HG03520 (cell line): ENCODE measurements around the gene RBMS3.

Experiments used
- ATAC-seq: cut with Tn5 transposase; IDR thresholded peaks from one replicate; pipeline ENCODE4 v1.9.1; 2021; ENCODE audit warnings: mild to moderate bottlenecking, moderate library complexity; ENCODE audit not compliant: unreplicated experiment

The RBMS3 gene

DNA sequence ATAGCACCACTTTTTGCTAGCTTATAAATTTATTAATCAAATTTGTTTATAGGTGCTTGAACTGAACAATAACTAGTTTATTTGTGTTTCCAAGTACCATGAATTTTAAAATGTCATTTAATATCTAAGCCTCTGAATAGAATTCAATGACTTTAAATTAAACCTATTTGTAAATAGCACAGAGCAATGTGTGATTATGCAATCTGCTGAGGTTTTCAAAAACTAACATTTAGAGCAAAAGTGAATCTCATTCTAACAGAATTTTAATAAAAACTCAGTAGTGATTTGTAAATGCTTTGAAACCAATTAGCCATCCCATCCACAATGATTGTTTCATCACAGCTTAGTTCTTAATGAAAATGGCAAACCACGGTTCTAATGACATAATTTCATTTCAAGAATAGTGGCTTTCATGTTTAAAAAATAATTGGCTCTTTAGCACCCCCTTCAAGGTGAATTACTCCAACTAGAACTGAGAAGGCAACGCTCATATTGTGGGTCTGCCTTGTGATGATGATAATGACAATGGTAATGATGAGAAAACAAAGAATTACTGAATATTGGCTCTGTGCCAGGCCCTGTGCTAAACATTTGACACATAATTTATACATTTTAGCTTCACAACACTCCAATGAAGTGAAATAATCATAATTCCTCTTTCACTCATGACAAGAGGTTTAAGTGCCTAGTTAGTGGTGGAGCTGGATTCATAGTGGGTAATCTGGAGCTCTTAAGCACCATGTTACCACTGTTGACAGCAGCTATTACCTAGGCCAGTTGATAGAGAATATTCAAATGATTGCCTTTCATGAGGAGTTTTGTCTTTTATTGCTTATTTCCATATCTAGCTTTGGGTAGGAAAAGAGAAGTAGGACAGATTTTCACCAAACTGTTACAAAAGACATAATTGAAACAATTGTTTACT is 145.7 kb downstream of the RBMS3 start:
- ATAC-seq, result no peak

DNA sequence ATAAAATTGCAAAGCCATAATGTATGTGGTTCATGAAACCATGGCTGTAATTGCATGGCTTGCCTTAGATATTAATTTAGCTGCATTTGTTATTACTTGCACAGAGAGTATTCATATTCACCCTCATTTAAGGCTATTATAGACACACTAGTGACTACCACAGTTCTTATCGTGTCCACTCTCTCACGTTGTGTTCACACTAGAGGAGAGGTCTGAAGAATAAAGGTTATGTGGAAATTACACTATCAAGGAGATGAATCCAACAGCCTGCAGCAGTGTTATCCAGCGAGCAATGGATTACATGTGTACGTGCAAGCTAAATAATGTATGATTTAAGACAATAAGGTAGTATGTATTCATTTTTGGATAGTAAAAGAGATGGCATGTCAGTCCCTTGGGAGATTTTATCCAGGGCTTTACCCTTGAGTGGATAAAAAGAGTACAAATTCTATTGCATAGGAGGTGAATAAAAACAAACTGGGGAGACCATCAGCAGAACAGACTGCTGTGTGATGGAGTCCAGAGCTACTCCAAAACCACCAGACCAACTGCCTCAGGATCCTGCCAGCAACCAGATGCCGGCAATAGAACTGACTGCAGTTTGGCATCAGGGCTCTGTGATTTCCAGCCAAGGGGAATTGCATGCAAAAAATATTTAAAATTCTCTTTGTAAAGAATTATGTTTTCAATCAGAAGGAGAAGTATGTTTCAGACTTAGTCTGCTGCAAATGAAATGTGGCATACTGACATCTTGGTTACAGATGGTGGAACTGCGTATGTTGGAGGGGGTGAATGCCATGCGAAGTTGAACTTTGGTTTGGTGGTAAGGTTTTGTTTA is 146.6 kb downstream of the RBMS3 start:
- no peak for ATAC-seq

DNA sequence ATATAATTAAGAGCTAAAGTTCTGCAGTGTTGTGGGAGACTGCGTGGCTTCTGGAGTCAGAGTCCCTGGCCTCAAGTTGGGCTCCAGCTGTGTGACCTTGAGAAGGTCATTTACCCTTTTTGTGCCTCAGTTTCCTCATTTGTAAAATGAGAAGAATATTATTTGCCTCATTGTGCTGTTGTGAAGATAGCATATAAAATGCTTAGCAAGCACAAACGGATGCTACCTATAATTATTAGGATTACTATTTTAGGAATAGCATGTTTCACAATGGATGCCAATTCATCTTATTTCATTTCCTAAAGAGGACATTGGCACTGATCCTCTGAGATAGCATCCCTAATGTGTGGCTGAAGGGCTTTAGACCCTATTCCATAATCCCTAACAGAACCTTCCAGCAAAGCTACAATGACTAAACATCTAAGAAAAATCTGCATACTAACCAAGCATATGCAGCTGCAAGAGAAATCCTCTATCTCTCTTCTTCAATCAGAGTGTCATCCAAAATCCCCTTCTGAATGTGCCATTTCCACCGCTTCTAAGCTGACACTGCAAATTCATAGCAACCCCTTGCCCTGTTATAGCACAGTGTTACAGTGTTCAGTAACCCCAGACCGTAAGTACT is 148.3 kb downstream of the RBMS3 start:
- ATAC-seq, result no peak

DNA sequence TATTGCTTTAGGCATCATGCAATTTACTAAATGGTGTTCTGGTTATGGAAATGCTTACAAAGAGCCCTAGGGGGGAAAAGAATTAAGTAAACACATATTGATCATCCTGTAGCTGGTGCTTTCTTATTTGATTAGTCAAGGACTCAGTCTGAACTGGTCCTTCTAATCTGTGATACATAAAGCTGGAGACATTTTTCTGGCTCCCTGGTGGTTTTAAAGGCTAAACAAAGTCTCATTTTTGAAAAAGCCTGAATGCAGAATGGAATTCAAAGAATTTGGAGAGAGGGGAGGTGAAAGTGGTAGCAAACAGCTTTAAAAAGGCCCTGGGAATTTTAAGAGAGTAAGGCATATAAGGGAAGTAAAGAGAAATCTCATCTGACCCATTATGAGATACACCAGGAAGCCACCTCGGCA is 149.7 kb downstream of the RBMS3 start:
- no peak for ATAC-seq

DNA sequence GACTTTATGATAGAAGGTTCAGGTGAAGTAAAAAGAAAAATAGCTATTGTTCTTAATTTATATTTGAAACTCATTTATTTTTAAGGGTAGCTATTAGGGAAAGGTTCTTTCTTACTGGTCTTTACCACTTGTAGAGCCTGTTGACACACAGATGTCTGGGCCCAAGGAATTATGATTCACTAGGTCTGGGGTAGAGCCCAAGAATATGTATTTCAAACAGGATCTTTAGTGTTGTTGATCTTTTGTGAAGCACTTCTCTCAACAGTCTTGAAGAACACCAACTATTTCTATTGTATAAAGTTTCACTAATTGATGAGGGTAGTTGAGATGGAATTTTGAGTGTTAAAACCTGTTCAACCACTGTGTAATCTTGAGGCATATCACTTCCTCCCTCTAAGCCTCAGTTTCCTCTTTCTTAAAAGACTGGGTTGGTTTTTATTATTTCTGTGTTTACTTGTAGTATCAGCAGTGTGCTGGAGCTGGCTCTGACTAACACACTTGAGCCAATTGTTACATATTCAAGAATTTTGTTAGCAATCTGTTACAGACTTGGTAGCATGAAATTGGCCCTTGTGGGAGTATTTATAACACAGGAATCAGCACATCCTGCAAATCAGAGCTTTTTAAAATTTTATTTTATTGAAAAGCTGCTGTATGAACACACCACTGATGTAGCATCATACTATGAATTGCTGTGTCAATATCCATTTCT is 155.9 kb downstream of the RBMS3 start:
- ATAC-seq, result no peak

DNA sequence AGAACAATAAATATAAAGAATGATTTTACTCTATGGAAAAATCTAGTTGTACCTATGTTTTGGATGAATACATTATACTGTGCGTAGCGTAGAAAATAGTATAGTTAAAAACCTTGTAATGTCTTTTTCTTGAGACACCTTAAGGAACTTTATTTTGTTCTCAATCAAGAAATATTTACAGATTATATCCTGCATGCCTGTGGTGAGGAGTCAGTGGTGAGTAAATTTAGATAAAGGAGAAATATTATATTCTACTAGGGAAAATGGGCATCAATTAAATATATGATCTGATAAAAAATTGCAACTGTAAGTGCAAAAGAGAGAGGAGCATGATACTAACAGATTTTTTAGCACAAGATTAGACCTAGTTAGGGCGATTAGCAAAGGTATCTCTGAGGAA is 157.7 kb downstream of the RBMS3 start:
- ATAC-seq, result no peak

DNA sequence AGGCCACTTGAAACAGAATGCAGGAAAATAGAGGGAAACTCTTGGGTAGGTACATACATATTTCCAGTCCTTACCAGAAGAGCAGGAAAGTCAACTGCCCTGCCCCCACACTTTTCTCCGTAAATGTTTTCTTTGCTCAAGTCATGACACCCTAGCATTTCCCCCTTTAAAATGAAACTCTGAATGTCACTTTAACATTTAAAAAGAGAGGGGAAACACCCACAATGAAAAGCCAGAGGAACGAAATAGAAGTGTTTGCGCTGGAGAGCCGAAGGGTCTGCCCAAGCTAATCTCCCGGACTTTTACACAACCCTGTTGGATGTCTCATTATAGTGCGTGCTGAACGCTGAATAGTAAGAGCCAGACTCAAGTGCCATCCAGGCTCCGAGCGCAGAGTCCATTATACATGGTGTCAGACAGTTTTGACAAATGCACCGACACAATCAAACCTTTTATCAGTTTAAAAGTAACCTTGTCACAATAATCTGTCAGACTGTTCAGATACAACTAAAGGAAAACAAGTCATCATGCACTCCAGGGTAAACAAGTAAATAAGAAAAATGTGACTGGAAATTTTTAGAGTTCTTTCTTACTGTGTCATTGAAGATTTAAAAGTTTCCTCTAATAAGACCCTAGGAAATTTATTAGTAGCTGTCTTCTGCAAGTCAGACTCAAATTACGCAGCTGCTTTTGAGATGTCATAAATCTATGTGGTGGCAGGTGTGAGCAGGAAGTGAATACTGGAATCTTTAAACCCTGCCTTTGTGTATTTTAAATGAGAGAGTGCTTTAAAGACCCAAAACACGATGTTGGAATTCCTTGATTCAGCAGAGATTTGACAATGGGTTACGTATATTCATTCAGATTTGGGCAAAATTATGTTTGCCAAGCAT is 159.8 kb downstream of the RBMS3 start:
- no peak for ATAC-seq

DNA sequence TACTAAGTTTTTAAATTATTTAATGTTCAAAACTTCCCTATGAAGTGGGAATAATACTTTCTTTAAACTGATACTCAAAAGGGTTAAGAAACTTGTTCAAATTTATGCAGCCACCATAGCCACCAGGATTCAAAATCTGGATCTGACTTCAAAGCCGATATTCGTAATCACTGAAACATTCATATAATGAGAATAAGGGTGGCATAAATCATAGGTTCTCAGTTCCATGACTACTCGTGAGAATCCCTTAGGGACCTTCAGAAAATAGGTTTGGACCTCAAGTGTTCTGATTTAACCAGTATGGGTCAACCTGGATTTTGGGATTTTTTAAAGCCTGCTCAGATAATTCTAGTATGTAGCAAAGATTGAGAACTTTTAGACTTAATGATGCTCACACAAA is 160.6 kb downstream of the RBMS3 start:
- ATAC-seq, result no peak

DNA sequence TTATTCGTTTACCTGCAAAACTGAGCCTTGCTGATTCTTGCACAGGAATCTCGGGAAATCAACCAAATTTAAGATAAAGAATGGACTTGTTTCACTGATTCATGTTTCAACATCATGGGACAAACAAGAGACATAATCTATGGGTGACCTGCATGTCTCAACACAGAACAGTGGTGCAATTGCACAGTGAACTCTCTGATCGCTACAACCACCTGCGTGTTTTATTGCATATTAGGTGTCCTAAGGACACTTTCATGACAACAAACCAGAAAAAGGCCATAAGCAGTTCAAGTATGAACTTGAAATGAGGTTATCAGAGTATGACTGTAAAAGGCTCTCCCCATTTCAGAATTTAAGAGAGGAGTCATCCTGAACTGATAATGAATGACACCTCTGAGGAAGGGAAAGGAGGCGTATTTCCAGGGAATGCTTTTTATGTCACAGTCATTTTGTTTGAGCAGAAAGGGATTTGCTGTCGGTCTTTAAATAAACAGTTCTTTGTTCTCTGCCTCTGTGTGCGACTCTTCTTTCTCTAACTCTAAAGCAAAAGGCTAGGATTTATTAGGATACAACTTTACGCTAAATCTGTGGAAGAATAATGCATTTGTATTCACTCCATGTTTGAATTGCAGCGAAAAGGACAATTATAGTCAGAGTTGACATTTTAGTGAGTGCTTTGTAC is 167.2 kb downstream of the RBMS3 start:
- no peak for ATAC-seq

DNA sequence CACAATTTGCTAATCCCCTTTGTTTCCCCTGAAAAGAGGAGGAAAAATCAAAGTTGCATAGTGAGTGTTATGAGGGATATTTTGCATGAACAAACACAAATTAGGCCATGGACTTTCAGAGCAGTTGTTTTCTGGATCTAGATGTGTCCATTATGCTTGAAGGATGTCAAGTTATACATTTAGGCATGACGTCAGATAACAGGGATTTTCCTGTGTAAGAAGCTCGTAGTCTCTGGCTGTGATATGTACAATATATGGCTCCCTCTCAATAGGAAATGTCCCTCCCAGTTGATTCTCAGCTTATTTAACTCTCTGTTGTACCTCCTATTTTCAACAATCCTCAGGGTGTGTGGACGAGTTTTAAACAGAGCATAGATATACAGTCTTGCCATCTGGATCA is 171.0 kb downstream of the RBMS3 start:
- no peak for ATAC-seq

DNA sequence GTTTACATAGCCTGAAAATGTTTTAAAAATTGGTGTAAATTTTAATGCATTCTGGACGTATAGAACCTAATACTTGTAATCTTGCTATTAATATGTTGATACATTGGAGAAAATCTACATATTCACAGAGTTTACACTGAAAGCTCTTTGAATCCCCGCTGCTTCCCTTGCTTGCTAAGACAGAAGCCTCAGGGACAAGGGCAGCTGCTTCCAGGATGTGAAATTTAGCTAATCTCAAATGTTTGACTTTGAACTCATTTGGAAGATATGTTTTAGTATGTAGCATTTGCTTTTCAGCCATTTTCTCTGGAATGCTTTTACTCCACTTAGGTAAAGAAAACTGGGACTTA is 172.0 kb downstream of the RBMS3 start:
- ATAC-seq, result no peak

DNA sequence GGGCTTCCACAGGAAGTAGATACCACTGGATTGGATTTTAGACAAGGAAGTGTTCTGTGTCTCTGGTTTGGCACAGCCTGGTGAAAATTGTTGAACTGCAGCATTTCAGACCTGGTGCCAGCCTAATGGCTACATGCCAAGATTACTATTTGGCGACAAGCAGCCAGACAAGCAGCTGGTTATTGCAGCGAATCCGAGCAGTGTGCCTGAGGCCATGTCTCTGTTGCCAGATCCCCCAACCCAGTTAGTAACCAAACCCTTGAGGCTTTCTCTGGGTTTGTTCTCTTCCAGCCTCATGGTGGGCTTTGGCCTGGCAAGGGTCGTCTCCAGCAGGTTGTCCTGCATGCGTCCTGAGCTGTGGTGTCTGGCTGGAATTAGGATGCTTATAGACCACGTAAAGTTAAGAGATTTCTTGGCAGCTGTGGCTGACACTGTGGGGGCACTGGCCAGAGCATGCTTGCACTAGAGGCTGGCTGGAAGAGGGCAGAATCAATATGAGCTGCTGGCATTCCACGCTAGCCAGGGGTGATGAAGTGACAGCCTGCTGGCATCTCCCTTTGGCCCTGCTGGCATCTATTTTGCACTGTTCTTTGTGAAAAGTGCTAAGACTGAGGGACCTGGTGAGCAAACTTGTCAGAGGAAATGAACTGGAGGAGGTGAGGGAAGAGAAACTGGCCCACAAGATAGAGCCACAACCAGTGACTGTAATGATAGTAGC is 172.6 kb downstream of the RBMS3 start:
- ATAC-seq, result no peak

DNA sequence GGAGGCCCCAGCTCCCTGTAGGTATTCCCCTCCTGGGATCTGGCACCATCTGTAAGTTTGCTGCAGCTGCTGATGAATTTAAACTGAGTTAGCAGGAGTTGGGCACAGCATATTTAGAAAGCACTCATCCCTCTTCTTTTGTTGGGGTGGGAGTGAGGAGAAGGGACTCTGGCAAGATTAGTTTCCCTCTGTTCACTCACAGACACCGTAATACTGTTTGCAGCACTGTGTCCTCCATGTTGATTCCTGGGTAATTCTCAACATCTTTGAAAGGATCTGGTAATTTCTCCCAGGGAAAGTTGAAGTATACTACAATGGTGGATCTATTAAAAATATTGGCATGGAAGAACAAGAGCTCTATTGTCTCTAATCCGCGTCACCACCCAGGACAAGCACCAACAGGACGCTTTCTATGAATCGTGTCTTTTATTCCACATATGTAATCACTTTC is 173.3 kb downstream of the RBMS3 start:
- ATAC-seq, result no peak

DNA sequence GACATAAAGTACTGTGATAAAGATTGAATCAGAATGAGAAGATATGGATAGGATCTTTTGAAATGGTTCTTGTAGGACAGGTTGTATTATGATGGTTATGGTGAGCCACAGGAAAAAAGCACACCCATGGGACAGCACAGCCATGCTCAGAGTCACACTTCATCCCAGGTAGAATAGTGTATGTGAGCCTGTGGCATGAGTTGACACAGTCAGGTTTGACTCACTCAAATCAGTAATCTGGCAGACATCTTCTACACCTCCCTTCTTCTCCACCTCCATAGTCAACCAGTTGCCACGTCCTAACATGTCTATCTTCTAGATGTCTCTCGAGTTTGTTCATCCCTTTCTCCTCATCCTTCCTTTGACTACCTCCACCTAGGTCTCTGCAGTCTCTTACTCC is 176.0 kb downstream of the RBMS3 start:
- no peak for ATAC-seq

DNA sequence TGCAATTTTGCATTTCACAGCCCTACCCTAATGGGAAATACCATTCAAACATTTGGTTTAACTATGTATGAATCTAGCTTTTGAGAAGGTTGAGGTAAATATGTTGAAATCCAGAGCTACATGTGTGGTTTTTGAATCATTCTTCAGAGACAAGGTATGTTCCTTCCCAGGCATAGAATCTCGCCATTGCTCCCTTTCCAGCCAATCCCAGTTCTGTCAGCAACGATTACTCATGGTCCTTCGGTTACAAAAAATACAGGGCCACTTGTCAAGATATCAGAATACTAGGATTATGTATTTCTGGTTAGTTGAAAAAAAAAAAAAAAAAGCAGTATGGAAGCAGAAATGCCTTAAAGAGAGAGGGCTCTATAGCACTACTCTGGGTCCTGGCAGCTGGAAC is 182.4 kb downstream of the RBMS3 start:
- no peak for ATAC-seq

DNA sequence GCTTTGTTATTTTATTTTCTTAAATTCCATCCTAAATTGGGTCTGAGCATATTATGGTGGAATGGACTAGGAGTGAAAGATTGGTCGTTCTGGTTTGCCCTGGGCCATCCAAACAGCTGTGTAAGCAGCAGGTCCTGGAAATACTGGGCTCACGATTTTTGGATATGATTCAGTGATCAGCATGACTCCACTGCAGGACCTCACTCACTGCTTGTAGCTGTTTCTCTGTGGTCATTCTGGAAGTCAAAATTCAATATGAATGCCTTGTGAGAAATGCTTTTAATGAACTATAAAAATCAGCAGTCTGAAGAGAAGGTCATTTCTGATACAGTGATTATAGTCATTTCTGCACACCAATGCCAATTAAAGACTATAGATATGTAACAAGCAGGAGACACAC is 185.0 kb downstream of the RBMS3 start:
- ATAC-seq, result no peak

DNA sequence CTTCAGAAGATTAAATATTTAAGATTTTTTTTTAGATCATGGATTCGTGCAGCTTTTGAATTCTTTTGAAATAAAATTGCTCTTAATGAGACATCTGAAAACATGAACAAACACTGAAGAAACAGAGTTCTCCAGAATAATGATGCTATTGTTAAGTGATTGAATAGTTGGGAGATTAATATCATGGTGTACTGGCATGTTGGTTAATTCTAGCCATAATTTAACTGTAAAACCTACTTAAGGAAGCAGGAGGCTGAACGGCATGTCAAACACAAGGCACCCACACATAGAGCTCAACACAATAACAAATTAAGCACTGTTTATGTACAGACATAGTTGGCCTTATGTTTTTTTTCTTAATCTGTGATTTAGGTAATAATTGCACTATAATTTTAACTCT is 185.6 kb downstream of the RBMS3 start:
- no peak for ATAC-seq

DNA sequence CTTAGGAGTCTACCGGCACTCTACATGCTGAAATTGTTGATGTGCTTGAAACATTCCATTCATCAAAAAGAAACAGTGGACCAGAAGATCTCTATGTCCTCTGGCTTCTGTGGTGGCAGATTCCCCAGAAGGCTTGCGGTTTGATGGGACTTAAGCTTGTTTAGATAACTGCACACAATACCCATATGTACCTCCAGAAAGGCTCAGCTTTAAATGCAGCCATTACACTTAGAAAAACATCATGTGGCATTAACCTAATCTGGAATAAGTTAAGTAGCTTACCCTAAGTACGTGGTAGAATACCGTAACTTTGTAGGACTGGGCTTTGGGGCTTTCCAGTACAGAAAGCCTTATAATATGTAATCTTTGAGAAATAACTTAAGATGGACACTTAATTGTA is 187.3 kb downstream of the RBMS3 start:
- no peak for ATAC-seq
